ENCODE results near the gene LY86.
A peak's percentile ranks its signal among the peaks of the same experiment; 100 is the strongest.

The LY86 gene

GRCh38 chr6:6588064-6588923 lies at the start of gene LY86:
Gene LY86 (plus strand): TSS chr6:6588720. CDS start chr6:6588735, 15 bp downstream.
- no peak for DNase-seq

- no peak for DNase-seq
Measured at GRCh38 chr6:6539036-6539435, 49.5 kb upstream of the LY86 start.

GRCh38 chr6:6542357-6542756 lies 46.2 kb upstream of the LY86 start:
- no peak for DNase-seq

- DNase-seq = no peak
Measured at GRCh38 chr6:6543181-6543879, 45.2 kb upstream of the LY86 start.

- no peak for DNase-seq
Measured at GRCh38 chr6:6545616-6546317, 42.8 kb upstream of the LY86 start.

- no peak for DNase-seq
Measured at GRCh38 chr6:6546318-6547109, 42.0 kb upstream of the LY86 start.

GRCh38 chr6:6547110-6547879 lies 41.2 kb upstream of the LY86 start:
- peak; percentile 82 for DNase-seq

GRCh38 chr6:6556161-6556737 lies 32.3 kb upstream of the LY86 start:
- no peak for DNase-seq

- DNase-seq = peak; percentile 38
Measured at GRCh38 chr6:6556738-6557503, 31.6 kb upstream of the LY86 start.

GRCh38 chr6:6557504-6557839 lies 31.0 kb upstream of the LY86 start:
- DNase-seq = no peak

GRCh38 chr6:6557886-6558285 lies 30.6 kb upstream of the LY86 start:
- DNase-seq = no peak

- no peak for DNase-seq
Measured at GRCh38 chr6:6559994-6560570, 28.4 kb upstream of the LY86 start.

- no peak for DNase-seq
Measured at GRCh38 chr6:6560909-6561308, 27.6 kb upstream of the LY86 start.

- DNase-seq = no peak
Measured at GRCh38 chr6:6564154-6564553, 24.4 kb upstream of the LY86 start.

- no peak for DNase-seq
Measured at GRCh38 chr6:6565069-6565468, 23.5 kb upstream of the LY86 start.

GRCh38 chr6:6565488-6565887 lies 23.0 kb upstream of the LY86 start:
- DNase-seq = no peak

- DNase-seq = no peak
Measured at GRCh38 chr6:6566766-6567165, 21.8 kb upstream of the LY86 start.

GRCh38 chr6:6569096-6569810 lies 19.3 kb upstream of the LY86 start:
- DNase-seq = no peak

- DNase-seq = no peak
Measured at GRCh38 chr6:6569811-6570164, 18.7 kb upstream of the LY86 start.

All from activated CD4-positive, alpha-beta T cell treated with anti-CD3 and anti-CD28 coated beads, Interleukin-2, amount 50 U/mL, for 1 hour (primary cell).